Measurements from ENCODE around the gene EYS.

The EYS gene

GRCh38 chr6:65461121-65461520 is 245.9 kb downstream of the EYS start:
- H3F3A ChIP-seq (ENCODE audit: low read depth): no peaks in the 10 kb centered on the region
- no peaks in the 10 kb centered on the region for H3K9me3 ChIP-seq (ENCODE audit: insufficient read depth, low read depth, low read length)
- no peak for TF ChIP-seq EZH2phosphoT487 (IDR thresholded peaks at IDR 0.05; ENCODE audit: borderline replicate concordance)
- no peak for TF ChIP-seq CTCF (conservative IDR thresholded peaks at IDR 0.05; ENCODE audit: low read length)
- no peak overlapping the region for H3K4me3 ChIP-seq (ENCODE audit: low read length, poor library complexity, severe bottlenecking)
- no peak overlapping the region for H3K9ac ChIP-seq (ENCODE audit: low read depth, low read length, poor library complexity, severe bottlenecking)
- no peaks in the 10 kb centered on the region for H3K9me2 ChIP-seq (replicated peaks; ENCODE audit: low read depth, low read length)
- H3K27me3 ChIP-seq (ENCODE audit: insufficient read depth, low read length, poor library complexity, severe bottlenecking): no peaks in the 10 kb centered on the region
- H3K79me2 ChIP-seq (ENCODE audit: insufficient read depth, low read length): no peaks in the 10 kb centered on the region
- no peak overlapping the region for H3K4me2 ChIP-seq (ENCODE audit: low read depth, low read length, poor library complexity, severe bottlenecking)
- H2AFZ ChIP-seq (ENCODE audit: low read length): no peak overlapping the region
- no peaks in the 10 kb centered on the region for H3K36me3 ChIP-seq (ENCODE audit: insufficient read depth, low read length)
- no peaks in the 10 kb centered on the region for H4K20me1 ChIP-seq (ENCODE audit: insufficient read depth, low read length, poor library complexity, severe bottlenecking)
- H3K4me1 ChIP-seq (ENCODE audit: insufficient read depth, low read length, poor library complexity, severe bottlenecking): no peaks in the 10 kb centered on the region

GRCh38 chr6:65452333-65452732 is 254.7 kb downstream of the EYS start:
- no peak for TF ChIP-seq CTCF (conservative IDR thresholded peaks at IDR 0.05; ENCODE audit: low read length)
- TF ChIP-seq EZH2phosphoT487 (IDR thresholded peaks at IDR 0.05; ENCODE audit: borderline replicate concordance): no peak

GRCh38 chr6:65450451-65450850 is 256.6 kb downstream of the EYS start:
- no peaks in the 10 kb centered on the region for H3K4me1 ChIP-seq (ENCODE audit: insufficient read depth, low read length, poor library complexity, severe bottlenecking)
- H3K9ac ChIP-seq (ENCODE audit: low read depth, low read length, poor library complexity, severe bottlenecking): no peak overlapping the region
- no peaks in the 10 kb centered on the region for H3K36me3 ChIP-seq (ENCODE audit: insufficient read depth, low read length)
- H3K9me3 ChIP-seq (ENCODE audit: insufficient read depth, low read depth, low read length): no peaks in the 10 kb centered on the region
- no peak overlapping the region for H2AFZ ChIP-seq (ENCODE audit: low read length)
- H3F3A ChIP-seq (ENCODE audit: low read depth): no peaks in the 10 kb centered on the region
- no peaks in the 10 kb centered on the region for H4K20me1 ChIP-seq (ENCODE audit: insufficient read depth, low read length, poor library complexity, severe bottlenecking)
- TF ChIP-seq EZH2phosphoT487 (IDR thresholded peaks at IDR 0.05; ENCODE audit: borderline replicate concordance) (no peak), CTCF (conservative IDR thresholded peaks at IDR 0.05; ENCODE audit: low read length) (no peak)
- no peak overlapping the region for H3K4me2 ChIP-seq (ENCODE audit: low read depth, low read length, poor library complexity, severe bottlenecking)
- no peaks in the 10 kb centered on the region for H3K9me2 ChIP-seq (replicated peaks; ENCODE audit: low read depth, low read length)
- H3K27me3 ChIP-seq (ENCODE audit: insufficient read depth, low read length, poor library complexity, severe bottlenecking): no peaks in the 10 kb centered on the region
- H3K4me3 ChIP-seq (ENCODE audit: low read length, poor library complexity, severe bottlenecking): no peak overlapping the region
- H3K79me2 ChIP-seq (ENCODE audit: insufficient read depth, low read length): no peaks in the 10 kb centered on the region

More at GRCh38 chr6:65452333-65452732, 254.7 kb downstream of the EYS start:
- H3K36me3 ChIP-seq (ENCODE audit: insufficient read depth, low read length): no peaks in the 10 kb centered on the region
- no peak overlapping the region for H3K9ac ChIP-seq (ENCODE audit: low read depth, low read length, poor library complexity, severe bottlenecking)
- H3K9me2 ChIP-seq (replicated peaks; ENCODE audit: low read depth, low read length): no peaks in the 10 kb centered on the region
- no peaks in the 10 kb centered on the region for H3K27me3 ChIP-seq (ENCODE audit: insufficient read depth, low read length, poor library complexity, severe bottlenecking)
- H3K4me3 ChIP-seq (ENCODE audit: low read length, poor library complexity, severe bottlenecking): no peak overlapping the region
- H2AFZ ChIP-seq (ENCODE audit: low read length): no peak overlapping the region
- H3K4me2 ChIP-seq (ENCODE audit: low read depth, low read length, poor library complexity, severe bottlenecking): no peak overlapping the region
- H3K4me1 ChIP-seq (ENCODE audit: insufficient read depth, low read length, poor library complexity, severe bottlenecking): no peaks in the 10 kb centered on the region
- H3K9me3 ChIP-seq (ENCODE audit: insufficient read depth, low read depth, low read length): no peaks in the 10 kb centered on the region
- no peaks in the 10 kb centered on the region for H4K20me1 ChIP-seq (ENCODE audit: insufficient read depth, low read length, poor library complexity, severe bottlenecking)
- H3F3A ChIP-seq (ENCODE audit: low read depth): no peaks in the 10 kb centered on the region
- H3K79me2 ChIP-seq (ENCODE audit: insufficient read depth, low read length): no peaks in the 10 kb centered on the region

Data from Loucy (cell line).